Measurements from ENCODE around the gene RBM5.

GRCh38 chr3:50118237-50118636 is 29.5 kb downstream of the RBM5 start:
- TF ChIP-seq CTCF (conservative IDR thresholded peaks at IDR 0.05; ENCODE audit: low read depth in 2 of 2) (no peak), EZH2phosphoT487 (IDR thresholded peaks at IDR 0.05; ENCODE audit: unreplicated experiment) (no peak), POLR2AphosphoS5 (IDR thresholded peaks at IDR 0.05; ENCODE audit: low read depth) (no peak), JUNB (IDR thresholded peaks at IDR 0.05; ENCODE audit: unreplicated experiment) (no peak), REST (IDR thresholded peaks at IDR 0.05; ENCODE audit: unreplicated experiment) (no peak), EZH2 (IDR thresholded peaks at IDR 0.05; ENCODE audit: low read depth, unreplicated experiment) (no peak), STAT1 (IDR thresholded peaks at IDR 0.05; ENCODE audit: unreplicated experiment) (no peak), ZNF462 (CRISPR knock-in tag; IDR thresholded peaks at IDR 0.05) (no peak), ETS1 (IDR thresholded peaks at IDR 0.05) (no peak), CREB1 (CRISPR knock-in tag; IDR thresholded peaks at IDR 0.05; ENCODE audit: low read depth) (no peak)
